ENCODE data around the gene NUMB. TPM values are rescaled to one million over a fixed set of nuclear protein-coding genes. Genes with fewer than 3 reads are reported as not detected.
"Not testable (repeated sequence)": the region's sequence is repeated elsewhere in the genome, so short reads cannot be mapped to it uniquely, and the experiment has no call there.

Gene NUMB
- polyA plus RNA-seq, 1 donor from 2014 or later = 11.5 TPM

DNA sequence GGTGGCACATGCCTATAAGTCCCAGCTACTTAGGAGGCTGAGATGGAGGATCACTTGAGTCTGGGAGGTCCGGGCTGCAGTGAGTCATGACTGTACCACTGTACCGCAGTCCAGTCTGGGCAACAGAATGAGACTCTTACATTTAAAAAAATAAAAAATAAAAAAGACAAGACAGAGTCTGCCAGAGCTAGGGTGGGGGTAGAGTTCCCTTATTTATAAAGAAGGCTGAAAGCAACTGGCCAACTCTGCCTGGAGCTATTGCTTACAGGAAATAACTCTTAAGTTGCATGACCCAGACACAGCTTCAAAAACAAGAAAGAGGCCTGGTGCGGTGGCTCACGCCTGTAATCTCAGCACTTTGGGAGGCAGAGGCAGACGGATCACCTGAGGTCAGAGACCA is 31.5 kb downstream of the NUMB start:
- Histone ChIP-seq H3K79me2 (replicated peaks; ENCODE audit: insufficient read depth, low read length) (peaks cover 3% of the 10 kb centered on the region), H3K27ac (ENCODE audit: low read length) (no peak overlapping the region), H2AFZ (ENCODE audit: low read depth, low read length) (no peak overlapping the region), H3K36me3 (ENCODE audit: insufficient read depth, low read length) (no peaks in the 10 kb centered on the region), H3K9ac (ENCODE audit: low read length) (no peak overlapping the region), H3K9me3 (ENCODE audit: low read length) (no peaks in the 10 kb centered on the region), H4K20me1 (ENCODE audit: insufficient read depth) (no peaks in the 10 kb centered on the region), H3K4me2 (ENCODE audit: low read length) (no peak overlapping the region), H3K9me2 (ENCODE audit: insufficient read depth, low read length) (no peaks in the 10 kb centered on the region), H3F3A (ENCODE audit: insufficient read depth, low read length, poor library complexity, severe bottlenecking) (no peaks in the 10 kb centered on the region), H3K4me3 (ENCODE audit: low read length) (no peak overlapping the region), H3K27me3 (ENCODE audit: insufficient read depth, low read depth, low read length) (no peaks in the 10 kb centered on the region)
- TF ChIP-seq, protein P1, sequence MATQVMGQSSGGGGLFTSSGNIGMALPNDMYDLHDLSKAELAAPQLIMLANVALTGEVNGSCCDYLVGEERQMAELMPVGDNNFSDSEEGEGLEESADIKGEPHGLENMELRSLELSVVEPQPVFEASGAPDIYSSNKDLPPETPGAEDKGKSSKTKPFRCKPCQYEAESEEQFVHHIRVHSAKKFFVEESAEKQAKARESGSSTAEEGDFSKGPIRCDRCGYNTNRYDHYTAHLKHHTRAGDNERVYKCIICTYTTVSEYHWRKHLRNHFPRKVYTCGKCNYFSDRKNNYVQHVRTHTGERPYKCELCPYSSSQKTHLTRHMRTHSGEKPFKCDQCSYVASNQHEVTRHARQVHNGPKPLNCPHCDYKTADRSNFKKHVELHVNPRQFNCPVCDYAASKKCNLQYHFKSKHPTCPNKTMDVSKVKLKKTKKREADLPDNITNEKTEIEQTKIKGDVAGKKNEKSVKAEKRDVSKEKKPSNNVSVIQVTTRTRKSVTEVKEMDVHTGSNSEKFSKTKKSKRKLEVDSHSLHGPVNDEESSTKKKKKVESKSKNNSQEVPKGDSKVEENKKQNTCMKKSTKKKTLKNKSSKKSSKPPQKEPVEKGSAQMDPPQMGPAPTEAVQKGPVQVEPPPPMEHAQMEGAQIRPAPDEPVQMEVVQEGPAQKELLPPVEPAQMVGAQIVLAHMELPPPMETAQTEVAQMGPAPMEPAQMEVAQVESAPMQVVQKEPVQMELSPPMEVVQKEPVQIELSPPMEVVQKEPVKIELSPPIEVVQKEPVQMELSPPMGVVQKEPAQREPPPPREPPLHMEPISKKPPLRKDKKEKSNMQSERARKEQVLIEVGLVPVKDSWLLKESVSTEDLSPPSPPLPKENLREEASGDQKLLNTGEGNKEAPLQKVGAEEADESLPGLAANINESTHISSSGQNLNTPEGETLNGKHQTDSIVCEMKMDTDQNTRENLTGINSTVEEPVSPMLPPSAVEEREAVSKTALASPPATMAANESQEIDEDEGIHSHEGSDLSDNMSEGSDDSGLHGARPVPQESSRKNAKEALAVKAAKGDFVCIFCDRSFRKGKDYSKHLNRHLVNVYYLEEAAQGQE (IDR thresholded peaks at IDR 0.05; ENCODE audit: borderline replicate concordance) = no peak
- TF ChIP-seq TAF1 (IDR thresholded peaks at IDR 0.05; ENCODE audit: low read depth) (no peak), POLR2AphosphoS5 (IDR thresholded peaks at IDR 0.05) (no peak), SMC3 (conservative IDR thresholded peaks at IDR 0.05; ENCODE audit: poor library complexity) (no peak), MXI1 (conservative IDR thresholded peaks at IDR 0.05; ENCODE audit: poor library complexity, severe bottlenecking) (no peak), CTCF (IDR thresholded peaks at IDR 0.05; ENCODE audit: poor library complexity, severe bottlenecking) (no peak), EP300 (conservative IDR thresholded peaks at IDR 0.05; ENCODE audit: poor library complexity, severe bottlenecking) (no peak), EZH2 (IDR thresholded peaks at IDR 0.05; ENCODE audit: borderline replicate concordance, insufficient read depth, low read length, poor library complexity, severe bottlenecking) (no peak), RAD21 (conservative IDR thresholded peaks at IDR 0.05) (no peak)

DNA sequence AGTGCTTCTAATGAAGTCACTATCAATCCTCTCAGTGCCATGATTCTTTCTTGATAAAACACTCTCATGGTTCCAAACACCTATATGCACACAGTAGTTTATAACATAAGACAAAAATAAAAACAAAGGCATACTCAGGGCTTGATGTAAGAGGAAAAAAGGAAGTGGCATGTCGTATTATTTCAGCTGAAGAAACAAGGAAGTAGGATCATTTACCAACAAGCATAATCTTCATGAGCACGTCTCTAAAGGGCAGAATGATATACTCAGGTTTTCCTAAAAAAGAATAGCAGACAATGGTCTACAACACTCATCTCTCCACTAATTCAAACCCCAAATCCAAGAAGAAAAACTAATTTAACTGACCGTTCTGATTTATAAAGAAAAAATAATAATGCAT is 33.9 kb downstream of the NUMB start:
- Histone ChIP-seq H3K36me3 (ENCODE audit: insufficient read depth, low read length) (no peaks in the 10 kb centered on the region), H3K9ac (ENCODE audit: low read length) (no peak overlapping the region), H3K9me3 (ENCODE audit: low read length) (no peaks in the 10 kb centered on the region), H3K9me2 (ENCODE audit: insufficient read depth, low read length) (no peaks in the 10 kb centered on the region), H3K27ac (ENCODE audit: low read length) (no peak overlapping the region), H3K4me3 (ENCODE audit: low read length) (no peak overlapping the region), H3K27me3 (ENCODE audit: insufficient read depth, low read depth, low read length) (no peaks in the 10 kb centered on the region), H3K4me2 (ENCODE audit: low read length) (no peak overlapping the region), H2AFZ (ENCODE audit: low read depth, low read length) (no peak overlapping the region), H3K79me2 (replicated peaks; ENCODE audit: insufficient read depth, low read length) (no peaks in the 10 kb centered on the region), H4K20me1 (ENCODE audit: insufficient read depth) (no peaks in the 10 kb centered on the region), H3F3A (ENCODE audit: insufficient read depth, low read length, poor library complexity, severe bottlenecking) (no peaks in the 10 kb centered on the region)
- TF ChIP-seq RAD21 (conservative IDR thresholded peaks at IDR 0.05) (no peak), SMC3 (conservative IDR thresholded peaks at IDR 0.05; ENCODE audit: poor library complexity) (no peak), TAF1 (IDR thresholded peaks at IDR 0.05; ENCODE audit: low read depth) (no peak), EP300 (conservative IDR thresholded peaks at IDR 0.05; ENCODE audit: poor library complexity, severe bottlenecking) (no peak), EZH2 (IDR thresholded peaks at IDR 0.05; ENCODE audit: borderline replicate concordance, insufficient read depth, low read length, poor library complexity, severe bottlenecking) (no peak)

GRCh38 chr14:73423092-73423491 is 35.3 kb downstream of the NUMB start:
- H2AFZ ChIP-seq (ENCODE audit: low read depth, low read length); H3K36me3 ChIP-seq (ENCODE audit: insufficient read depth, low read length); H3K4me2 ChIP-seq (ENCODE audit: low read length); H3K9me2 ChIP-seq (ENCODE audit: insufficient read depth, low read length); H3K9me3 ChIP-seq (ENCODE audit: low read length); H3K27me3 ChIP-seq (ENCODE audit: insufficient read depth, low read depth, low read length); H3K27ac ChIP-seq (ENCODE audit: low read length); H3K4me3 ChIP-seq (ENCODE audit: low read length); H3F3A ChIP-seq (ENCODE audit: insufficient read depth, low read length, poor library complexity, severe bottlenecking); H3K9ac ChIP-seq (ENCODE audit: low read length); H4K20me1 ChIP-seq (ENCODE audit: insufficient read depth); H3K79me2 ChIP-seq (replicated peaks; ENCODE audit: insufficient read depth, low read length): not testable (repeated sequence)
